Spleen (tissue), 7 donors: ENCODE measurements around the gene ROBO1.

Source experiments
- CTCF ChIP-seq, 11 experiments: fragments of 200-600 bp in 7 of 11; fragments of 450-650 bp in 4 of 11; sonication (generic) in 4 of 11; IDR thresholded peaks in 8 of 11; conservative IDR thresholded peaks in 3 of 11; 1 replicate in 7 of 11; 2 replicates in 4 of 11; pipeline versions ENCODE4 v1.4.0 to v1.8.0; 2016 to 2021; ENCODE audit warnings: antibody characterized with exemption in 11 of 11, inconsistent platforms in 4 of 11, mild to moderate bottlenecking in 1 of 11
- POLR2AphosphoS5 ChIP-seq, 3 donors: sonication (generic); formaldehyde crosslinking; IDR thresholded peaks; one replicate each; pipeline ENCODE4 v1.5.1; 2017; ENCODE audit warnings: antibody characterized with exemption in 3 of 3
- donor health status: DM: no; HTN: no; CAD: no; lungs with moderate emphysema.
- donor health status: DM: no; HTN: no; CAD: no.
- donor health status: DM: no; HTN: no; CAD: no.

GRCh38 chr3:78875436-78875835 is 892.4 kb downstream of the ROBO1 start:
- TF ChIP-seq POLR2AphosphoS5 (IDR thresholded peaks at IDR 0.05) = no peak
- no peak for TF ChIP-seq CTCF (IDR thresholded peaks at IDR 0.05 in 8 of 11, conservative IDR thresholded peaks at IDR 0.05 in 3 of 11)
